GM12801 (cell line): Measurements from ENCODE around the gene FTCD.

ENCODE experiments used
- TF ChIP-seq, protein P1 (sequence below): IDR thresholded peaks from one replicate; pipeline ENCODE4 v1.5.1; 2011; ENCODE audit warnings: control low read depth; ENCODE audit not compliant: insufficient read length; ENCODE audit errors: extremely low read depth

The FTCD gene

DNA sequence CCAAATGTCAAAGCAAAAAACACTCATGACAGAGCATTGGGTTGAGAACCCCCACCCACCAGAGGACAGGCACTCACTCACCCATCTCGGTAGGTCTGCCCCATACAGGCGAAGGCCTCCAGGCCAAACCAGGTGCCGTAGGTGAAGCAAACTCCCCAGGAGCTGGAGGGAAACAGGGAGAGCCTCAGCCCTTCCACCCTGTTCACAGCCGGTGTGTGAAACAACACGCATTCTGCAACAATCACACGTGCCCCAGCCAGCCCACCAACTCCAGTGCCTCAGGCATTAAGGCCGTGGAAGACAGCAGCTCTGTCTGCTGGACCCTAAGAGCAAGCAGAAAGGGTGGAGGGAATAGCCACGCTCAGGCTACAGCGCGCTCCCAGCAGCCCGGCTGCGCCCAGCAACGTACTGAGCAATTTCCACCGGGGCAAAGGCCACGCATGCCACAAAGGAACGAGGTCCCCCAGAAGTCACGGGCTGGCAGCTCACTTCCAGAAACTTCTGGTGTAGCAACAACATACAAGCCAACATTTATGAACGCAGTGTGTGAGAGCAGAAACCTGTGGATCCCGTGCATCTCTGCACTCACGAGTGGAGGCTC lies 40.3 kb upstream of the FTCD start:
- TF ChIP-seq, protein P1, sequence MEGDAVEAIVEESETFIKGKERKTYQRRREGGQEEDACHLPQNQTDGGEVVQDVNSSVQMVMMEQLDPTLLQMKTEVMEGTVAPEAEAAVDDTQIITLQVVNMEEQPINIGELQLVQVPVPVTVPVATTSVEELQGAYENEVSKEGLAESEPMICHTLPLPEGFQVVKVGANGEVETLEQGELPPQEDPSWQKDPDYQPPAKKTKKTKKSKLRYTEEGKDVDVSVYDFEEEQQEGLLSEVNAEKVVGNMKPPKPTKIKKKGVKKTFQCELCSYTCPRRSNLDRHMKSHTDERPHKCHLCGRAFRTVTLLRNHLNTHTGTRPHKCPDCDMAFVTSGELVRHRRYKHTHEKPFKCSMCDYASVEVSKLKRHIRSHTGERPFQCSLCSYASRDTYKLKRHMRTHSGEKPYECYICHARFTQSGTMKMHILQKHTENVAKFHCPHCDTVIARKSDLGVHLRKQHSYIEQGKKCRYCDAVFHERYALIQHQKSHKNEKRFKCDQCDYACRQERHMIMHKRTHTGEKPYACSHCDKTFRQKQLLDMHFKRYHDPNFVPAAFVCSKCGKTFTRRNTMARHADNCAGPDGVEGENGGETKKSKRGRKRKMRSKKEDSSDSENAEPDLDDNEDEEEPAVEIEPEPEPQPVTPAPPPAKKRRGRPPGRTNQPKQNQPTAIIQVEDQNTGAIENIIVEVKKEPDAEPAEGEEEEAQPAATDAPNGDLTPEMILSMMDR: no peak

DNA sequence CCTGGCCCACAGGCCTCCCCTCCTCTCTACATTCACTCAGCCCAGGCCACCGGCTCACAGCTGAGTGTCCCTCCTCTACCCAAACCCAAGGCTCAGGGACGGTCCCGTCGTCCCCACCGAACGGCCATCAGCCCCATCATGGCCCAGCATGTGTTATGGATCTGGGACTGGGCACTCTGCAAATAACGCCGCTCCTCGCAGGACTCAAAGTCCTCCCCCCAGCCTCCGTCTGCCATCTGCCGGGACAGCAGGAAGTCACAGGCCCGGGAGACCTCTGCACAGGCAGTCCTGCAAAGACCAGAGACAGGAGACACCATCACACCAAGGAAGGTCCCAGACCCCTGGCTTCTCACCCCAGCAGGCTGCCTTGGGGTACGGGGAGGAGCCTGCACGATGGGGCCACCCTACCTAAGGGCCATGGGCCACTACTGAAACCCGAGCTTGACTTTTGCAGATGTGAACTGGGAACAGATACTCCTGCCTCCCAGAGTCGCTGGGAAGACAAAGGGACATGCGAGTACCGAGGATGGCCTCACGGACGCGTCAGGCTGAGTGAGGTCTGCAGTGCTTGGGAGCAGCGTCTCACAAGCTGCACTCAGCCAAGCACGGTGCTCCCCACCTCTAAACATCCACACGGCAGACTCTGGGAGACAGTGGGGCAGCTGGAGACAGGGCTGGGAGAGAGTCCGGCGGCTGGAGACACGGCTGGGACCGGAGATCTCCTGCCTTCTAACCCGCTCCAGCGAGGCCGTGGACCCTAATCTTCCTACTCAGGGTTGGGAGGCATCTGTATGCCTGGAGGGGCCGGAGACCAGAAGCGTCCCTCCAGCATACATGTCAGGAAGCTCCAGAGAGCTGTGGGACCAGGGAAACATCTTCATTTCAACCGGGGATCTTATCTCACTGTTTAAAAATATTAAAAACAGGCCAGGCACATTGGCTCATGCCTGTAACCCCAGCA lies 39.3 kb upstream of the FTCD start:
- TF ChIP-seq, protein P1: no peak

DNA sequence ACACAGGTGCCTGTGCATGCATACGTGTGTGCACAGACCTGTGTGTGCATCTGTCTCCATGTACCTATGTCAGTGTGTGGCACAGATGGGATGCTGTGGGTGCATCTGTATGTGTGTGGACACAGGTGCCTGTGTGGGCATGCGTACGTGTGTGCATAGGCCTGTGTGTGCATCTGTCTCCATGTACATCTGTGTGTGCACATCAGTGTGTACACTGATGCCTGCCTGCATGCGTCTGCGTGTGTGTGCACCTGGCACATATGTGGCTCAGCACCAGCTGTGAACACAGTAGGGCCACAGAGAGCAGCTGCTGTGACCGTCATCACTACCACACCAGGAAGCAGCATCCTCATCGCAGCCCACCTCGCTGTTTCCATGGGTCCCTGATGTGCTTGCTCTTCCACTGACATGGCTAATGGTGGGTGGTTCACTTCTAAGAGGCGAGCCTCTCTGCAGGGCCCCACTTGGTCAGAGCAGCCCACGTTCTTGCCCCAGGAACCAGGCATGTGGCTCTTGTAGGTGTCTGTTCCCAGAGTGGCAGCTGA lies 38.5 kb upstream of the FTCD start:
- TF ChIP-seq, protein P1: no peak

DNA sequence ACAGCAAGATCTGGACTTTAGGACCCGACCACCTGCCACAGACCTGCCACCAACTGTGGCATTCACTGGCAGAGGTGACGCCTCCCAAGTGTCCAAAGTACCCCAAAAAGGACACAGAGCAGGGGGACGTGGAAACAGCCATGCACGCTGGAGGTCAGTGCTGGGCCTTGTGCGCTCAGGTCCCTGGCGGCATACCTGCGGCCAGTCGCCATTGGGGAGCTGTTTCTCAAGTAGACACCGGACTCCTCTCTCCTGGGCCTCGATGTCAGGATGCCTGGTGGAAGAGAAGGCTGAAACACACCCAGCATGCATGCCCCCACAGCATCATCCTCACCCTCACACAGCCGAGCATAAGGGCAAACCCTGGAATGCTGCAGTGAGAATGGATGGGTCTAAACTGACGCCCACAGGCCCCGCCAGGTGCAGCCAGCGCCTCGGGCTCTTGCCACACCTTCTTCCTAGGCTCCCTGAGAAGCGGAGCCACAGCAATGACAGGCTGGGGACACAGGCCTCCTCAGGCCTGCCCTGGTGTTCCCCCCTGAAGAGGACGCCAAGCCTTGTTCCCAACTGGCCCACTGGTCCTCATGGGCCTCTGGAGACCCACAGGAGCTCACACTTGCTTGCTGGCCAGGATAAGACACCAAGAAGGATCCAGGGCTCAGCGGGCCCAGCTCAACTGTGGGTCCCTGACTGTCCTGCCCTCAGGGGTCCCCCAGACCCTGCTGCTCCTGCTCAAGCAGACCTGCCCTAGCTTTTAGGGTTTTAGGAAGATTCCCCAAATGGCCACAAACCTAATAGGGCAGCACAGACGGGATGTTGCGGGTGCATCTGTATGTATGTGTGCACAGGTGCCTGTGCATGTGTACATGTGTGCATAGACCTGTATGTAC lies 36.6 kb upstream of the FTCD start:
- TF ChIP-seq, protein P1: no peak

DNA sequence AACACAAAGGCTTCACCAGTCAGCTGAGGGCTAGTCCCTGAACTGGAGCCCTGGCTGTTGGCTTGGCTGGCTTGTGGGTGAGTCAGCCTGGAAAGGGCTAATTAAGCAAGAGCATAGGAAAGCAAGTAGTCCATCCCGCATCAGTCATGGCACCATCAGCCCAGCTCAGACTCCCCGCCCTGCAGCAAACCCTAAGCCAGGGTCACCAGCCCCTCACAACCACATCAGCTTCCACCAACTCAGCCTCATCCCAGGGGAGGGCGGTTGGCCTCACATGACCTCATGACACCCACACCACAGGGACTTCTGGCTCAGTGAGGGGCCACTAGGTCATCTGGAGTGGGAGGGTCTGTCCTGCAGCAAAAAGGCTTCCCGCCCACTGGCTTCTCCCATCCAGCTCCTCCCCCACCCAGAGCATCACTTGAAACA lies 35.9 kb upstream of the FTCD start:
- TF ChIP-seq, protein P1: no peak

DNA sequence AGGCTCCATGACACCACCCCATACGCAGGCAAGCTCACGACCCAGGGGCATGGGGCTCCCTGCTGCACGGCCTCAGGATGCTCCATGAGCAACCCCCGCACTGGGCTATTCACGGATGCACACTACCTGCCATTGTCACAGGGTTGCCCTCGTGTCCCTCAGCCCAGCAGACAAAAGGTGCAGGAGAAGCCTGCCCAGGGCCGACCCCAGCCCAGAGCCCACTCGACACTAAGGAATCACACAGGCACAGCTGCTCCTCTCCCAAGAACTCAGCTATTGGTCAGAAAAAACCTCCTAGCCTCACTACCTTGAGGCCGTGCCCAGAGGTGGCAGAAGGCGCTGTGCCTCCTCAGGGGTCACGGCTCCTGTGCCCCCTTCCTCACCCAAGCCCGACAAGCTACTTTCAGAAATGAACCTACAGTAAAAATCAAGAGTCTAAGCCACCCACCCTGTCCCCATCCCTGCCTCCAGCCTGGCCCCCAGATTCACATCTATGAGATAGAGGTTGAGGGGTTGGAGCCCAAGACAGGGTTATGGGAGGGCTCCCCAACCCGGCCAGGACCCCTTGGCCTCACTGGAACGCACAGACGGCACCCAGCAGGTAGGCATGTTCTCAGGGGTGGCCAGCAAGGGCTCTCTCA lies 35.2 kb upstream of the FTCD start:
- TF ChIP-seq, protein P1: no peak
